Neural progenitor cell (in vitro differentiated cells): ENCODE measurements around the gene KERA.

Experiments
- EZH2 ChIP-seq: fragments of 200-600 bp; sonication (generic); IDR thresholded peaks from 2 replicates; pipeline ENCODE4 v1.6.1; 2017; ENCODE audit warnings: antibody characterized with exemption, mild to moderate bottlenecking, moderate library complexity
- TF ChIP-seq, protein P1 (sequence below): fragments of 200-600 bp; sonication (generic); IDR thresholded peaks from 2 replicates; pipeline ENCODE4 v1.5.1; 2017; ENCODE audit warnings: antibody characterized with exemption, mild to moderate bottlenecking

DNA sequence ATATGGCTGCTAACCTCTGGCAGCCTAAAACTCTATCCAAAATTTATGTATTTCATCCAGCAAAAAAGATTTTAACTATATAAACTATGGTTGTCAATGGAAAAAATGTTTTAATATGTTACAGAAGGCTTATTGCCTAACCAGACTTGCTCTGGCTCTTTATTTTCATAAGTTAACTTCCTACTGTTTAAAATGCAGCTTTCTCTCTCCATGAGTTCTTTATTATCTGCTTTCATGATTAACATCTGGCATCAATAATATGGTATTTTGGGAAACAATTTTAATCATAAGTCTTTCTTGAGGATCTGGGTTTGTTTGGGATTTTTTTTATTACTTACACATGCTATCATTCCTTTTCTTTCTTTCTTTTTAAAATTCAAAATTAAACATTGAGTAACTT is 20.5 kb downstream of the KERA start:
- TF ChIP-seq, protein P1, sequence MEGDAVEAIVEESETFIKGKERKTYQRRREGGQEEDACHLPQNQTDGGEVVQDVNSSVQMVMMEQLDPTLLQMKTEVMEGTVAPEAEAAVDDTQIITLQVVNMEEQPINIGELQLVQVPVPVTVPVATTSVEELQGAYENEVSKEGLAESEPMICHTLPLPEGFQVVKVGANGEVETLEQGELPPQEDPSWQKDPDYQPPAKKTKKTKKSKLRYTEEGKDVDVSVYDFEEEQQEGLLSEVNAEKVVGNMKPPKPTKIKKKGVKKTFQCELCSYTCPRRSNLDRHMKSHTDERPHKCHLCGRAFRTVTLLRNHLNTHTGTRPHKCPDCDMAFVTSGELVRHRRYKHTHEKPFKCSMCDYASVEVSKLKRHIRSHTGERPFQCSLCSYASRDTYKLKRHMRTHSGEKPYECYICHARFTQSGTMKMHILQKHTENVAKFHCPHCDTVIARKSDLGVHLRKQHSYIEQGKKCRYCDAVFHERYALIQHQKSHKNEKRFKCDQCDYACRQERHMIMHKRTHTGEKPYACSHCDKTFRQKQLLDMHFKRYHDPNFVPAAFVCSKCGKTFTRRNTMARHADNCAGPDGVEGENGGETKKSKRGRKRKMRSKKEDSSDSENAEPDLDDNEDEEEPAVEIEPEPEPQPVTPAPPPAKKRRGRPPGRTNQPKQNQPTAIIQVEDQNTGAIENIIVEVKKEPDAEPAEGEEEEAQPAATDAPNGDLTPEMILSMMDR, result no peak
- TF ChIP-seq EZH2, result no peak
